Panc1 (cell line): ENCODE data around the gene RNF113B. TPM values are rescaled to one million over a fixed set of nuclear protein-coding genes. Genes with fewer than 3 reads are reported as not detected.

Experiments
- ATAC-seq: fragments of 200-7000 bp; cut with Tn5 transposase; 2 replicates; pipeline ENCODE4 v1.9.1; 2020; ENCODE audit warnings: mild to moderate bottlenecking, moderate library complexity
- BruUV-seq: library from RNA; stranded (reverse); fragments of 400-500 nt; replicated peaks from 2 replicates; lab custom pipeline; 2021; lab: Mats Ljungman, UMichigan
- CTCF ChIA-PET: fragments of 300-600 bp; sonication (Branson Sonifier 250); formaldehyde crosslinking; loops from one replicate; lab custom pipeline; 2022; ENCODE audit warnings: antibody characterized with exemption; lab: Charles Lee
- POLR2A ChIA-PET: fragments of 300-600 bp; sonication (Branson Sonifier 250); formaldehyde crosslinking; loops from one replicate; lab custom pipeline; 2022; ENCODE audit warnings: antibody characterized with exemption; lab: Charles Lee
- DNase-seq: peaks from one replicate; pipeline ENCODE4 v3.0.0-alpha.2; 2010; ENCODE audit warnings: low read depth, low spot score
- H3K27ac ChIP-seq: 2 replicates; pipeline ENCODE4 v1.5.1; 2011; ENCODE audit warnings: mild to moderate bottlenecking, low read length, inconsistent platforms
- H3K27me3 ChIP-seq: fragments of 200-500 bp; sonication (Bioruptor generic); 2 replicates; pipeline ENCODE4 v1.6.0; 2014; ENCODE audit warnings: low read length, inconsistent platforms; ENCODE audit not compliant: control insufficient read depth, insufficient read depth
- H3K36me3 ChIP-seq: fragments of 200-500 bp; sonication (Bioruptor generic); 2 replicates; pipeline ENCODE4 v1.5.1; 2014; ENCODE audit warnings: inconsistent platforms, mild to moderate bottlenecking, low read length, moderate library complexity; ENCODE audit not compliant: control insufficient read depth, insufficient read depth
- H3K4me1 ChIP-seq: 2 replicates; pipeline ENCODE4 v1.5.1; 2011; ENCODE audit warnings: inconsistent platforms, mild to moderate bottlenecking, low read length, moderate library complexity; ENCODE audit not compliant: control insufficient read depth, insufficient read depth
- H3K4me3 ChIP-seq, 2 experiments: 2 replicates each; pipeline ENCODE4 v1.5.1; 2011 to 2012; ENCODE audit warnings: low read depth in 2 of 2, low read length in 2 of 2, mild to moderate bottlenecking in 2 of 2, inconsistent platforms in 1 of 2, moderate library complexity in 1 of 2
- H3K9me3 ChIP-seq: fragments of 200-500 bp; sonication (Bioruptor generic); 2 replicates; pipeline ENCODE4 v1.5.1; 2014; ENCODE audit warnings: low read depth, mild to moderate bottlenecking, inconsistent platforms, low read length, moderate library complexity; ENCODE audit not compliant: control insufficient read depth, insufficient read depth
- CTCF ChIP-seq: fragments of 450-650 bp; IDR thresholded peaks from 2 replicates; pipeline ENCODE4 v1.5.1; 2017; ENCODE audit warnings: mild to moderate bottlenecking
- POLR2AphosphoS5 ChIP-seq: IDR thresholded peaks from 2 replicates; pipeline ENCODE4 v1.6.1; 2012; ENCODE audit warnings: mild to moderate bottlenecking, low read depth, low read length, moderate library complexity
- REST ChIP-seq, 2 experiments: IDR thresholded peaks; 2 replicates each; pipeline ENCODE4 v1.6.1; 2011 to 2012; ENCODE audit warnings: low read depth in 2 of 2, control low read depth in 1 of 2, low read length in 1 of 2, mild to moderate bottlenecking in 1 of 2, moderate library complexity in 1 of 2; ENCODE audit not compliant: insufficient read depth in 1 of 2
- SIN3A ChIP-seq: IDR thresholded peaks from 2 replicates; pipeline ENCODE4 v1.6.1; 2012; ENCODE audit warnings: low read depth, mild to moderate bottlenecking, low read length, moderate library complexity, borderline replicate concordance; ENCODE audit not compliant: insufficient read depth
- TCF7L2 ChIP-seq: IDR thresholded peaks from 2 replicates; pipeline ENCODE4 v1.6.1; 2011; ENCODE audit warnings: mild to moderate bottlenecking, low read depth, low read length, inconsistent platforms
- in situ Hi-C: cut with HindIII; loops from 2 replicates; pipeline ENCODE4 v1.10.0; 2016; ENCODE audit warnings: low sequenced_read_pairs, low pct_unique_long_range_greater_than_20kb
- intact Hi-C: fragments of 100-400 bp; cut with micrococcal nuclease; formaldehyde crosslinking; loops from one replicate; pipeline ENCODE4 v1.10.0; 2022; ENCODE audit not compliant: unreplicated experiment
- total RNA-seq: library from RNA; stranded (reverse); gene quantifications from one replicate; pipeline ENCODE4 v1.2.1, GENCODE V29; 2021; ENCODE audit not compliant: unreplicated experiment

RNF113B gene
- total RNA-seq, 1 experiment from 2014 or later: not detected

- Histone ChIP-seq H3K27ac (no peak overlapping the region), H3K36me3 (no peaks in the 10 kb centered on the region), H3K27me3 (no peaks in the 10 kb centered on the region), H3K9me3 (no peaks in the 10 kb centered on the region), H3K4me1 (no peaks in the 10 kb centered on the region; the same call in none of the 2 replicates), H3K4me3 (no peak overlapping the region)
- CTCF ChIA-PET: interaction anchor here (0.6 kb wide), 2 partner anchors 129 to 289 kb away, joined by 3 to 8 read pairs; no protein-coding TSS in a partner anchor
- intact Hi-C loops (no loop called here), in situ Hi-C loops (no loop called here)
- DNase-seq (no peak), ATAC-seq (no peak)
- POLR2A ChIA-PET: no interaction called here
- BruUV-seq: no TSS peak
- TF ChIP-seq POLR2AphosphoS5 (no peak), SIN3A (no peak), CTCF (no peak), TCF7L2 (no peak), REST (IDR thresholded peaks at IDR 0.05; ENCODE audit: insufficient read depth in 1 of 2, low read depth in 2 of 2, low read length in 1 of 2) (no peak)
Observed at GRCh38 chr13:98158172-98158899, 18.7 kb downstream of the RNF113B start.

- TF ChIP-seq CTCF (no peak), TCF7L2 (no peak)
- ChIA-PET CTCF (no interaction called here), POLR2A (no interaction called here)
- Histone ChIP-seq H3K9me3 (no peaks in the 10 kb centered on the region), H3K36me3 (no peaks in the 10 kb centered on the region), H3K27me3 (no peaks in the 10 kb centered on the region), H3K27ac (no peak overlapping the region), H3K4me3 (no peak overlapping the region), H3K4me1 (no peaks in the 10 kb centered on the region; the same call in none of the 2 replicates)
- ATAC-seq (no peak), DNase-seq (no peak)
- intact Hi-C loops (no loop called here), in situ Hi-C loops (no loop called here)
- BruUV-seq: no TSS peak
Observed at GRCh38 chr13:98157609-98158008, 19.5 kb downstream of the RNF113B start.
